HL-60/S4 treated with phorbol 12-myristate 13-acetate at 8.2 ng/mL for 4 days and 3 days (cell line): ENCODE measurements around the gene HHLA2.
"Not testable (repeated sequence)": the region's sequence is repeated elsewhere in the genome, so short reads cannot be mapped to it uniquely, and the experiment has no call there.

ENCODE experiments used
- in situ Hi-C: fragments of 300-500 bp; cut with MboI; formaldehyde crosslinking; loops from 2 replicates; pipeline ENCODE4 v1.15.0; 2022; ENCODE audit warnings: low sequenced_read_pairs

Gene HHLA2

GRCh38 chr3:108341911-108342310 lies 45.6 kb downstream of the HHLA2 start:
- in situ Hi-C loops: no loop called here

GRCh38 chr3:108342837-108343486 lies 46.6 kb downstream of the HHLA2 start:
- in situ Hi-C loops: no loop called here

DNA sequence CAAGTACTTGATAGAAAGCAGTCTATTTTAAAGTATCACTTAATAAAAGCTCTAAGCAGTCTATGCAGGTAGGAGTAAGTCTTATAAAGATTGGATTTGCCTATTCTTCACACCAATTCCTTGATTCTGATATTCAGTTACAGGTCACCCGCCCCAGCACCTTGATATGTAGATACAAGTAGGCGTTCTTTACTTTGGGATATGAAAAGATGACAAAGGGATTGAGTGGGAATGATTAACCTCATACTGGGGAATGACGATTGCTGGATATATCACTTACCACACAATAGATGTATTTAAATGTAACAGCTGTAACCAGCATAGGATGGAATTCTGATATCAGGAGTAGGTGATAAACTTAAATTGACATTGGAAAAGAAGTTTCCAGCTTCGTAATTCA lies 47.1 kb downstream of the HHLA2 start:
- in situ Hi-C loops: no loop called here

DNA sequence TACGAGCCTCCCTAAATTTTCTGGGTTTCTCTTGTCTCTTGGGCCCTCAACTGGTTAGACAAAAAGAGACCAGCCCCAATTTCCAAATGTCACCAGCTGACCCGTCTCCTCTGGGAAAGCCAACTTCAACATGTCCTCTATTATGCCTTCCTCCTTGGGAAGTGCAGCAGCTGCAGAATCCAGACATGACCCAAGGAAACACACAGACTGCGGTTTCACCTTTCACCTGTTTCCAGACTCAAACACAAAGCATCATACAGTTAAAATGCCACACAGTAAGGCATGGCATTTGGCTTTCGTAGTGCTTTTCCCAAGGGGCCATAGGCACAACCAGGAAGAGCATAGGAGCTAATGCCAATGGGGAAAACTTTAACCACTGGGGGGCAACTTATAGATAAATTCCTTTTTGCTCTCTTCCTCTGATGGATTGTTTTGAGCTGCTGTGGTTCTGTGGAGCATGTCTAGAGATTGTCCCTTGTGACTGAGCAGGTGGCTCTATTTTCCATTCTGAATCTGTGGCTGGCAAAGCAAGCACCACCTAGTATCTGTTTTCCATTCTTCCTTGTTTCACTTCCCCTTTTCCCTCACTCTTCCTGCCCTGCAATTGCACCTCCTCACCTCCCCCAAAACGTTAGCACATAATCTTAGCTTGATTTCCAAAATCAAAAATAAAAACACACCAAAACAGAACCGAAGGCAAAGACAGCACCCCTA lies 49.3 kb downstream of the HHLA2 start:
- in situ Hi-C loops: no loop called here

DNA sequence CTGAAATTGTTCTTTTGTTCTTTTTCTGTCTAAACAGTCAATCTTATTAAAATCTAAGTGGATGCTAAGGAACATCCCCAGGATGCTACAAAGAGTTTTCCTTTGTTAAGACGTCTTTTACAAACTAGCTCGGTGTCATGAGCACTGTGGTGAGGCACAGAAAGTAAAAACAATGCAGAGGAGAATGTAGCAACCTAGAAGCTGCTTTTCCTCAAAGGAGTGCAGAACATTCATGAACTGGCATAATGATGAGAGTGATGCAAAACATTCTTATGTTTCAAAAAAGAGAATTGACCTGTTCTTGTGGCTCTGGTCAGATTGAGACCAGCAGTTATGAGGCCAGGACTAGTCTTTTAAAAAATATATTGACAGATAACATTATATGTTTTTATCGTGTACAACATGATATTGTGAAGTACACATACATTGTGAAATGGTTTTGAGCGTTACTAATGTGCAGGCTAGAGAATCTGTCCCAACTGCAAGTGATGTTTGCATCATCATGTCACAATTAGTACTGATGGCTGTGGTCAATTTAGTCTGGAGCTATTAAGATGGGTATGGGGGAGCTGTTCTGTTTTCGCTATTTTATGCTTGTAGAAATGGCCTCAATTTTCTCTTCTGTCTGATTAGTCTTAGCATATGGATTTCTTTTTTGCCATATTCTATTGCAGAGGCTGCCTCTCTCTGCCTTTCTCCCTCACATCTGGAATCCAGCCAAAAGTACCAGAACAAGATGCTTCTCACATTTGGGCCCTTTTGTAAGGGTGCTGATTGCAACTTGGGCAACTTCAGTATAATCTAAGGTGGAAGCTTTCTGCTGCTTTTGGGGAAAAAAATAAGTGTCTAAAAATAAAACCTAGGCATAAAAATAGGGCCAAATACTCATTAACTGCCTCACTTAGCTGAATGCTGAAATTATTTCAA lies 50.2 kb downstream of the HHLA2 start:
- in situ Hi-C loops: no loop called here

- in situ Hi-C loops: no loop called here
Measured at GRCh38 chr3:108352176-108352575, 55.8 kb downstream of the HHLA2 start.

- in situ Hi-C loops: no loop called here
Measured at GRCh38 chr3:108354562-108354961, 58.2 kb downstream of the HHLA2 start.

- in situ Hi-C loops: no loop called here
Measured at GRCh38 chr3:108357042-108357441, 60.7 kb downstream of the HHLA2 start.

DNA sequence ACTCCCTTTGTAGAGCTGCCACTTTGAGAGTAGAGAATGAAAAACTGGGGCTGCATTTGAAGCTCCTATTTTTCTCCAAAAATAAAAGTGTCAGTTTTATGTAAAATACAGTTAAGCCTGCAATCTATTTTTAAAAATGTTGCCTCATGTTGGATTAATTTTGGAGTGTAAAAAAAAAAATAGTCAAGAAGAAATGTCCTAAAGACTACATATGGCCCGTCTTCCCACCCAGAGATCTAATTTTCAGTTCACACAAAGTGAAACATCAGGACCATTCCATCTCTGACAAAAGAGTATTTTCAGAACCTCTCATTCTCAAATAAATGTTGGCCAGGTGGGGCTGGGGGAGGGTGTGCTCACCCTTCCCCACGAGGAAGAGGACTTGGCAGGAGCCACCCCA lies 62.7 kb downstream of the HHLA2 start:
- in situ Hi-C loops: no loop called here

DNA sequence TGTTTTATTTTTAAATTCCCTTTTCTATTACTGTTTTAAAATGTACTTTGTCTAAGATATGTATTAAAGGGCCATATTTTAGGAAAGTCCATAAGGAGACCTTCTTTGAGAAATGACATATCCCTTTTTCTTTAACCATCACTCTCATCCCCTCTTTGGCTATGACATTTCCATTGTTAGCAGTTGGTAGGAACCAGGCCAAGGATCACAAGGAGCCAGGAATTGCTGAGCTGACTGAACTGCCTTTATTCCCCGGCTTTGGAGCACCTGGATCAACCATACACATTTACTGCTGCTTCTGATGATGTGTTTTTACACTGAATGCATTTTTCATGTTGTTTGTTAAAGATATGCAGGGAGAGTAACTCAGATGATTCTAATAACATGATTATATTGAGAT lies 79.7 kb downstream of the HHLA2 start:
- in situ Hi-C loops: no loop called here

DNA sequence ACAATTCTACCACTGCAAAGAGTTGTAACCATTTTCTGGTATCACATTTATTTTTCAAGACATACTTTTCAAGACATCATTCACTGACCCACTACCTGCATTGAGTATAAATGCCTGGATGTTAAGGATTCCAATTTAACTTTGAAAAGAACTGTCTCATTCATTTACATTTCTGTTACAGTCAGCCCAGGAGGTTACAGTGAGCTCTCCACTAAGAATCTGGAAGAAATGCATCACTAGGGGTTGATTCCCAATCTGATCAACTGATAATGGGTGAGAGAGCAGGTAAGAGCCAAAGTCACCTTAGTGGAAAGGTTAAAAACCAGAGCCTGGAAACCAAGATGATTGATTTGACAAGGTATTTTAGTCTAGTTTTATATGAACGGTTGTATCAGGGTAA lies 81.0 kb downstream of the HHLA2 start:
- in situ Hi-C loops: no loop called here

DNA sequence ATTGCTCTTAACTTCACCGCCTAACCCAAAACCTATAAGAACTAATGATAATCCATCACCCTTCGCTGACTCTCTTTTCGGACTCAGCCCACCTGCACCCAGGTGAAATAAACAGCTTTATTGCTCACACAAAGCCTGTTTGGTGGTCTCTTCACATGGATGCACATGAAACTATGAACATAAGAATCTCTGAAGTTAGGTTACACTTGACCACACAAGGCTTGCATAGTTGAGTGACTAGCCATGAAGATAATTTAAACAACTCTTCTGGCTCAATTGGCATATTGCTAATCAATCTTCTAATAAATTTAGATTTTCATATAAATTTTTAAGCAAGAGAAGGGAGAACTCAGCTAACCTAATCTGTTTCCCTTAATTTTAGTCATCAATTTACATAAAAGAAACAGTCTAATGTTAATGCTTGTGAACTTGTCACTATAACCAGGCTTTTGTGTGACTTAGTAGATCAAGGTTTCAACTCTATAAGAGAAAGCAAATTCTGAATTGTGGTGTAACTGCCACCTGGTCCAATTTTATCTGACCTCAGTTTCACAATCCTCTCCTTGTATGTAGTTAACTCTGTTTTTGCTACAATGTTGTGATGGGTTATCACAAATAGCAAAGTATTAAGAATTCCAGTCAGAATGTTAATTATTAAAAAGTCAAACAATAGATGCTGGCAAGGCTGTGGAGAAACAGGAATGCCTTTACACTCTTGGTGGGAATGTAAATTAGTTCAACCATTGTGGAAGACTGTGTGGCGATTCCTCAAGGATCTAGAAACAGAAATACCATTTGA lies 82.0 kb downstream of the HHLA2 start:
- in situ Hi-C loops: no loop called here

- in situ Hi-C loops: not testable (repeated sequence)
Measured at GRCh38 chr3:108378952-108379342, 82.6 kb downstream of the HHLA2 start.

DNA sequence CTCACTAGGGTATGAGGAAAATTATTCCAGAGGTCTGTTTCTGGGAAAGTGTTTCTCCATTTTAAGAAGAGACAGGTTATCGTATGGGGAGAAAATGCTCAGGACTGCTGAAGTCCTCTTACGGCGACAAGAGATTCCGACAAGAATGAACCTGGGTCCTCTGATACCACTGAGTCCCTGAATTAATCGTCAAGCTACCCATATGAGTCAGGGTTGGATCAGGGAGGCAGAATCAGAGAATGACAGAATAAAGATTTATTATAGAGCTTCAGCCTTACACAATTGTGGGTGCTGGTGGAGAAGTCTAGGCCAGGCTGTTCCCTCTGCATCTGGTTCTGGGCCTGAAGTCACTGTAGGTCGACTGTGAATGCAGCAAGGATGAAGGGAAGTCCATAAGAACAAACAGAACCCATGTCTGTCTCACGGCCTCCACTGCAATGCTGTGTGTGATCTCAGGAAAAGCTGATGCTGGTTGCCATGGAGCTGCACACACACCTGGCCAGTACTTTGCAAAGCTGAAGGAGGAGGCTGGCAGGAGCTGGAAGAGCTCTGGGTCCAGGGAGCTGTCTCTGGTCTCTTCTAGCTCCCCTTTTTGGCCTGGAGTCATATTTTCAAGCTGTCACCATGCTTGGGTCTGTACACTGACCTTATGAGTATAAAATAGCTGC lies 83.9 kb downstream of the HHLA2 start:
- in situ Hi-C loops: no loop called here

- in situ Hi-C loops: no loop called here
Measured at GRCh38 chr3:108381529-108382140, 85.3 kb downstream of the HHLA2 start.

DNA sequence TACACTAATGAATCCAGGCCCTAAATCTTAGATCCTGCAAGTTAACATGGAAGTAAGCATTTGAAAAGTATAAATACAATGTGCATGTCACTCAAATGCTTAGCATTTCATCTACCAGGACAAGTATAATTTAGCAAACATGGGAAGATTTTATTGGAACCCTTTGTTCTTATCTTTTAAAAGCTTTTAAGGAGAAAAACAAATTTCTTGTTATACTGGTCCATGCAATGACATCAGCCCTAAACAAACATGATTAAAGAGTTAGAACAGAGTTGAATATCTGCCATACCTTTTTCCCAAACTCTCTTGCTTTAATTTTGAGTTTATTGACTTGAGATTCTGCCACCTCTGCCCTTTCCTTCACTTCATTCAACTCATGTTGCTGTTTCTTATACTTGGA lies 87.0 kb downstream of the HHLA2 start:
- in situ Hi-C loops: no loop called here

DNA sequence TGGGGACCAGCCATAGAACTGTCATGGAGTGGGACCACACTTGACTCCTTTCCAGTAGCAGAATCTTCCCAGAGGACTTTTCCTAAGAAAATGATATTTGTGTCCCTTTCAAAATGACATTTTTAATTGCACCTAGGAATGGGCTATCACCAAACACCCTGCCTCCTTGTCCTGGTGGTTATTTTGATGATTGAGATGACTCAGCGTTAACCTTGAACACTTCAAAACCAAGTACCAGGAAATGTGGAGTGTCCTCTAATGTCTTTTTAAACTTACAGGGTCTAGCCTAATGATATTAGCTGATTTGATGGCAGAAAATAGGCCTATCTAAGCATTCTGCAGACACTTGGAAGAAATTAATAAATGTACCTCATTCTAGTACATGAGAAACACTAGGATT lies 90.7 kb downstream of the HHLA2 start:
- in situ Hi-C loops: no loop called here

DNA sequence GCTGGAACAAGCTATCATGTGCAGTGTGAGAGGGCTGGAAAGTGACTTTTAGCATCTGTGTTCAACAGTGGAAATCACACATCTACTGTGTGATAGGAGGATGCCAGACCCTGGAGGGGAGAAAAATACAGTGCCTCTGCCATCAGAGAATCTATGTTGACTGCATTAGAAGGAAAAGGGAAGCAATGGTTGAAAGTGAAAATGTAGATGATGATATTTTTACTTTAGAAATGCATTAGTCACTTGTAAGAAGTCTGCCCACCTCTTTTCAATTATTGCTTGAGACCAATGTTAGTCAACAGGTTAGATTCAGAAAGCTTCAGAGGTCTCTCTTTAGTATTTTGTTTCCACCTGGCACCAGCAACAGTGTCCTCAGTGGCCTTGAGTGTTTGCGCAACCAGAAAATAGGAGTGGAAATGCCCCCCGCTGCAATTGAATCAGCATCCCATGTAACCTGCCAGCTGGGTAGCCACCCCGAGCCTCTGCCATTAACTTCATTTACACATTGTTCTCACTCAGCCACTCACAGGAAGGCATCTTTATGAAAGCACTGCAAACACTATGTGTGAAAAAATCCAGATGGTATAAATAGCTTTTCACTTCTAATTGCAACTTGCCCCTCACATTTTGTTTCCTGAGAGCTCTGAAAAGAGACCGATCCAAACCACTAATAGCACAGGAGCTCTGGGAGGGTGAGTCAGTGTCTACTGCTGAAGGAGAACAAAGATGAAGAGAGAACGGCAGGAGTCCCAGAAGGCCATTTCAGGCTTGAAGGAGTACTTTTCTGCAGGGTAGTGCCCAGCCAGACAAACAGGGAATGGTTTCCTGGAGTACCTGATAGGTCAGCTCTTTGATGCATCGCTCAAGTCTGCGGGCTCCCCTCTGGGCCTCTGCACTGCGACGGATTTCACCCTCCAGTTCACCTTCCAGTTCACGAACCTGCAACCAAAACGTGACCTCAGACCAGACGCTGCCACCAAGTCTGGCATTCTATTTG lies 92.1 kb downstream of the HHLA2 start:
- in situ Hi-C loops: no loop called here

GRCh38 chr3:108389372-108389771 lies 93.0 kb downstream of the HHLA2 start:
- in situ Hi-C loops: no loop called here
